ENCODE data around the gene PIGQ.
"Not testable (repeated sequence)": the region's sequence is repeated elsewhere in the genome, so short reads cannot be mapped to it uniquely, and the experiment has no call there.

GRCh38 chr16:597655-598054 is 27.9 kb downstream of the PIGQ start:
- TF ChIP-seq CTCF (conservative IDR thresholded peaks at IDR 0.05 in 1 of 2, IDR thresholded peaks at IDR 0.05 in 1 of 2; ENCODE audit: low read depth in 1 of 2, low read length in 2 of 2); EZH2 (IDR thresholded peaks at IDR 0.05; ENCODE audit: low read length, missing control alignments): not testable (repeated sequence)
